Cardiac muscle cell (in vitro differentiated cells and primary cell): ENCODE measurements around the gene RIPPLY1. TPM values are rescaled to one million over a fixed set of nuclear protein-coding genes. Genes with fewer than 3 reads are reported as not detected.

ENCODE experiments used
- DNase-seq, 2 donors: peaks; one replicate each; pipeline versions ENCODE4 v3.0.0 to v3.0.0-alpha.2; 2010 to 2017; ENCODE audit warnings: low read depth in 1 of 2, low spot score in 1 of 2
- H3K27ac ChIP-seq: fragments of 200-600 bp; sonication (generic); 2 replicates; pipeline ENCODE4 v1.5.1; 2016
- H3K27me3 ChIP-seq: fragments of 200-600 bp; sonication (generic); 2 replicates; pipeline ENCODE4 v1.6.0; 2016; ENCODE audit warnings: control low read depth
- H3K36me3 ChIP-seq: fragments of 200-600 bp; sonication (generic); 2 replicates; pipeline ENCODE4 v1.5.1; 2016; ENCODE audit warnings: control low read depth
- H3K4me1 ChIP-seq: fragments of 200-600 bp; sonication (generic); 2 replicates; pipeline ENCODE4 v1.8.1; 2017; ENCODE audit warnings: low read depth, mild to moderate bottlenecking, mixed run types
- H3K4me3 ChIP-seq: fragments of 200-600 bp; sonication (generic); 2 replicates; pipeline ENCODE4 v1.5.1; 2016; ENCODE audit warnings: mild to moderate bottlenecking
- H3K9me3 ChIP-seq: fragments of 200-600 bp; sonication (generic); 2 replicates; pipeline ENCODE4 v1.5.1; 2017; ENCODE audit warnings: low read depth, mild to moderate bottlenecking, control low read depth
- polyA plus RNA-seq: library from polyadenylated mRNA; unstranded; fragments of >200 nt; fragmentation: Nextera tagmentation; extraction: Ambion mirVana; gene quantifications from 2 replicates; pipeline ENCODE4 v1.2.1, GENCODE V29; 2016
- total RNA-seq: library from RNA; depleted of rRNA; stranded (reverse); fragments of >200 nt; gene quantifications from 2 replicates; pipeline ENCODE4 v1.2.3, GENCODE V29; 2016
- TF ChIP-seq, protein P1 (sequence below): IDR thresholded peaks from 2 replicates; pipeline ENCODE4 v1.5.1; 2012; ENCODE audit warnings: low read depth, mild to moderate bottlenecking, low read length

The RIPPLY1 gene
- total and polyA plus RNA-seq, 2 experiments from 2014 or later = 0.55 TPM; not detected in 1

DNA sequence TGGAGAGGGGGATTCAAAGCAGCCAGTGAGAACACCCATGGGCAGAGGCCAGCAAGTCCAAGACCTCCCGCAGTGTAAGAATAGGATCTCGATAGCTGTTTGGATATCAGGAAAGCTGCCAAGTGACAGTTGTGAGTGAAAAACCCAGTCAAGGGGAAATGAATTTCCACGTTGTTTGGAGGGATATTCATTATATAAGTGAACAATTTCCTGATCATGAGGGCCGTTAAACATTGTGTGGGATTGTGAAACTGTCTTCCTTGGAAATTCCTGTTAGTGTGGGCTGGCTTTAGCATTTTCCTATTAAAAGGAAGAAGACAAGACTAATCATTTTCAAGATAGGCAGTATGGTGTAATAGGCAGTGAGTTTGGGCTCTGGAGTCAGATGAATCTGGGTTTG lies 32.0 kb upstream of the RIPPLY1 start:
- no peaks in the 10 kb centered on the region for H3K27me3 ChIP-seq
- H3K36me3 ChIP-seq = peaks cover 3% of the 10 kb centered on the region
- TF ChIP-seq, protein P1, sequence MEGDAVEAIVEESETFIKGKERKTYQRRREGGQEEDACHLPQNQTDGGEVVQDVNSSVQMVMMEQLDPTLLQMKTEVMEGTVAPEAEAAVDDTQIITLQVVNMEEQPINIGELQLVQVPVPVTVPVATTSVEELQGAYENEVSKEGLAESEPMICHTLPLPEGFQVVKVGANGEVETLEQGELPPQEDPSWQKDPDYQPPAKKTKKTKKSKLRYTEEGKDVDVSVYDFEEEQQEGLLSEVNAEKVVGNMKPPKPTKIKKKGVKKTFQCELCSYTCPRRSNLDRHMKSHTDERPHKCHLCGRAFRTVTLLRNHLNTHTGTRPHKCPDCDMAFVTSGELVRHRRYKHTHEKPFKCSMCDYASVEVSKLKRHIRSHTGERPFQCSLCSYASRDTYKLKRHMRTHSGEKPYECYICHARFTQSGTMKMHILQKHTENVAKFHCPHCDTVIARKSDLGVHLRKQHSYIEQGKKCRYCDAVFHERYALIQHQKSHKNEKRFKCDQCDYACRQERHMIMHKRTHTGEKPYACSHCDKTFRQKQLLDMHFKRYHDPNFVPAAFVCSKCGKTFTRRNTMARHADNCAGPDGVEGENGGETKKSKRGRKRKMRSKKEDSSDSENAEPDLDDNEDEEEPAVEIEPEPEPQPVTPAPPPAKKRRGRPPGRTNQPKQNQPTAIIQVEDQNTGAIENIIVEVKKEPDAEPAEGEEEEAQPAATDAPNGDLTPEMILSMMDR = no peak
- DNase-seq = peak in 1 of 2 donors; percentile 66
- no peak overlapping the region for H3K4me3 ChIP-seq
- peaks cover 39% of the 10 kb centered on the region for H3K4me1 ChIP-seq
- peak overlapping the region; percentile 54 for H3K27ac ChIP-seq
- no peaks in the 10 kb centered on the region for H3K9me3 ChIP-seq

DNA sequence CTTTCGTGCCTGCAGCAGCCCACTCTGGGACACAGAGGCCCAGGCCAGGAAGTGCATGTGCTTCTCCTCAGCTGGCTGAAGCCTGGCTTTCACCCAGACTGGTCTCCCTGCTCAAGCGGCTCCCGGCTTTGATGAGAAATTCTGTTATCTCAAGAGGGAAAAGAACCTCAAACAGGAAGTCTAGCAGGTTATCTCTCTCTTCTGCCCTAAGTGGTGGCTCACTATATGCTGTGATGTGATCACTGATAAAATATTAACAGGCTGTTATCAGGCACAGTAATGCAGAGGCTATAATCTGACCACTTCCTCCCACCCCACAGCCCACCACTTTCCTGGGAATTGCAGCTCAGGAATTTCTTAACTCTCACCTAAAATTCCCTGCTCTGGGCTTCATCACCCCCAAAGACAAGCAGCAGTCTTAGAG lies 30.4 kb upstream of the RIPPLY1 start:
- H3K27ac ChIP-seq = peak overlapping the region; percentile 82
- H3K36me3 ChIP-seq = no peaks in the 10 kb centered on the region
- peak; percentile 59 to 71 for DNase-seq
- H3K4me1 ChIP-seq = peaks cover 37% of the 10 kb centered on the region
- no peaks in the 10 kb centered on the region for H3K9me3 ChIP-seq
- H3K4me3 ChIP-seq = no peak overlapping the region
- H3K27me3 ChIP-seq = no peaks in the 10 kb centered on the region
- TF ChIP-seq, protein P1 = no peak

DNA sequence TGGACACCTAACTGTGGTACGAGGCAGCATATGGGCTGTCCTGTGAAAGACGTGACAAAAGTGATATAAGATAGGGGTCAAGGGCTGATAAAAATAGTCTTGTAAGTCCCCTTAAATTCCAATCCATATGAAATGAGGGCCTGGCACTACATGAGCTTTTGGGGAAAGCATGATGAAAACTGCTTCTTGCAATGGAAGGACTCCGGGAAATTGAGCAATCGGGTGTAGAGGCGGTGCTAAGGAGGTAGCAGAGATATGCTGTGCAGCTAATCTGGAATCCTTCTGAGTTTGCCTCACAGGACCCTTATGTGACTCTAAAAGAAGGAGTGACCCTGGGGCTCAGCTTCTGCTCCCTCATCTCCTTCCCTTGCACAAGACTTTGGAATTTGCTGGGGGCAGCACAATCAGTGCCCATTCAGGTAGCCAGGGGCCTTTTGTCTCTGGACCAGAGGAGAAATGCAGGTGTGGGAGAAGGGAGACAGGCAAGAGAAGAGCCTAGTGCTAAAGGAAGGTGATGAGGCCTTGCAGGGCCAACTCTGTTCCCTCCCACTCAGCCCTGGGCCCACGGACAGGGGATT lies 29.9 kb upstream of the RIPPLY1 start:
- peak in 1 of 2 donors; percentile 80 for DNase-seq
- H3K27me3 ChIP-seq = no peaks in the 10 kb centered on the region
- no peaks in the 10 kb centered on the region for H3K36me3 ChIP-seq
- H3K9me3 ChIP-seq = no peaks in the 10 kb centered on the region
- H3K4me3 ChIP-seq = no peak overlapping the region
- H3K27ac ChIP-seq = peak overlapping the region; percentile 82
- H3K4me1 ChIP-seq = peaks cover 34% of the 10 kb centered on the region
- TF ChIP-seq, protein P1 = no peak

DNA sequence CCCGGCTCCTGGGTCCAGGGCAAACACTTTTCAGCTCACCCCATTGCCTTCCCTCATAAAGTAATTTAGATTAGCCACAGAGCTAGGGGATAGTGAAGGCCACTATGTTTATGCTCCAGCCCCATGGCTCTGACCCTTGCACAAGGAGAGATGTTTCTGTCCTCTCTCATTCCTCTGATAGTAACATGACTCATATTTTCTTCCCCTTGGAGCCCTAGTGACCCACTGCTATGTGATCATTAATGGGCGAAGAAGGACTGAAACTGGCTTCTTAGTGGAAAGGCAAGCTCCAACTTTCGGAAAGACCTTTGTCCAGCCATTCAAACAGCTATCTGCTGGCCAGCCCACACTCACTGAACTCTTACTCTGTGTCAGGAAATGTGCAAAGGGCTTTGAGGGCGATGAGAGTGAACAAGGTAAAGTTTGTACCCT lies 29.4 kb upstream of the RIPPLY1 start:
- peak; percentile 17 to 54 for DNase-seq
- Histone ChIP-seq H3K9me3 (no peaks in the 10 kb centered on the region), H3K27me3 (no peaks in the 10 kb centered on the region), H3K4me3 (no peak overlapping the region), H3K27ac (peak overlapping the region; percentile 82), H3K4me1 (peaks cover 34% of the 10 kb centered on the region), H3K36me3 (no peaks in the 10 kb centered on the region)
- TF ChIP-seq, protein P1 = no peak

DNA sequence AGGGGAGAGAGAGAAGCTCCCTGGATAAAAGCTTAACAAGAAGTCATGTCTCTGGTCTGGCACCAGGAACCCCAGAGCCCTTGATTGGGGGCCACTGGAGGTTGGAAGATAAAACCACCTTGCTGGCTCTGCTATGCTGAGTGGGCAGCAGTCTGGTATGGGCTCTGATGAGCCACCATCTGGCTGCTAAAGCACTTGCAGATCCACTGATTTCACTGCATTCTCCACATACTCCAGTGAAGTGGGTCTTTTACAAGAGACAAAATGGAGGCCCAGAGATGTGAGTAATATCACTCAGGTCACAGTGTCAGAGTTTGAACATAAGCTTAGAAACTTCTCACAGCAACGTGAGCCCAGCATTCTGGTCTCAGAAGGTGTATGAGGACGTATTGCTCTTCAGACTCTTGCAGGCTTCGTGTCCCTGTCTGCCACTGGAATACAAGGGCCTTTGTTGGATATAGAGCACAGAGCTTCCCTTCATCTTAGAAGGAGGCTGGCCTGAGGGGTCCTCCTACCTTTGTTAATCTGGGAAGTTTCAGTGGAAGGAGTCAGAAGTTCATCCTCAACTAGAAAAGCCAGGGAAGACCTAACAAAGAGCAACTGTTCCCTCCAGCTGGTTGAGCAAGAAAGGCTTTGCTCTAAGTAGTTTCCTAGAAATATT lies 28.8 kb upstream of the RIPPLY1 start:
- H3K27ac ChIP-seq = peak overlapping the region; percentile 82
- H3K36me3 ChIP-seq = no peaks in the 10 kb centered on the region
- TF ChIP-seq, protein P1 = no peak
- H3K27me3 ChIP-seq = no peaks in the 10 kb centered on the region
- H3K4me1 ChIP-seq = peaks cover 34% of the 10 kb centered on the region
- no peak overlapping the region for H3K4me3 ChIP-seq
- DNase-seq = peak; percentile 21 to 39
- H3K9me3 ChIP-seq = no peaks in the 10 kb centered on the region
